Heart left ventricle (tissue), 13 donors: Measurements from ENCODE around the gene RHD.
"Not testable (repeated sequence)": the region's sequence is repeated elsewhere in the genome, so short reads cannot be mapped to it uniquely, and the experiment has no call there.

Experiments used
- POLR2A ChIP-seq, 2 donors: fragments of 450-650 bp; IDR thresholded peaks; one replicate each; pipeline ENCODE4 v1.6.1; 2017; ENCODE audit warnings: antibody characterized with exemption in 2 of 2, mild to moderate bottlenecking in 2 of 2, moderate library complexity in 2 of 2
- TF ChIP-seq, protein P1 (sequence below), 12 donors: fragments of 200-600 bp; sonication (generic) in 4 of 12; IDR thresholded peaks; one replicate each; pipeline versions ENCODE4 v1.5.0 to v1.8.0; 2018 to 2022; ENCODE audit warnings: antibody characterized with exemption in 12 of 12, mild to moderate bottlenecking in 5 of 12
- donor health status: ischemic (EF 13 %, LVEDD 7.1; RV severe dilation, severe dysfunction).
- donor health status: DM: no; HTN: yes; CAD: no.
- donor health status: DM: no; HTN: no; CAD: no.
- donor health status: ischemic (EF 25% LVEDD 6.9; RV normal size, moderate dysfunction).
- donor health status: ischemic (EF 25% LVEDD 5.7; RV mildly dilated, moderate dysfunction).
- donor health status: ischemic (EF 35%, LVEDD 5.7; RV mildly dilated, moderate dysfunction).
- donor health status: nonischemic (EF 11% LVEDD 7.7; RV severe dilation, severe dysfunction).
- donor health status: DM: yes; HTN: yes; CAD: no.
- donor health status: PGD.
- donor health status: ischemic (EF 29% LVEDD 5.4; RV normal size, mild dysfunction).
- donor health status: nonischemic (EF 23%, LVEDD 6.1; RV moderate dilation, normal function).

DNA sequence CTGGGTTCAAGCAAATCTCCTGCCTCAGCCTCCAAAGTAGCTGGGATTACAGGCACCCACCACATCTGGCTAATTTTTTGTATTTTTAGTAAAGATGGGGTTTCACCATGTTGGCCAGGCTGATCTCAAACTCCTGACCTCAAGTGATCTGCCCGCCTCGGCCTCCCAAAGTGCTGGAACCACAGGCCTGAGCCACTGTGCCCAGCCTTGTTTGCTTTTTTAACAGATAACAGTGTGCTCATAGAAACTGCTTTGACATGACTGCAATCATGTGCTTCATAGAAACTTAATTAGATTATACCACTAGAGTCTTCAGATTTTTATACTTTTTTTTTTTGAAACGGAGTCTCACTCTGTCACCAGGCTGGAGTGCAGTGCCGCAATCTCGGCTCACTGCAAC is 57.0 kb downstream of the RHD start:
- not testable (repeated sequence) for TF ChIP-seq POLR2A (IDR thresholded peaks at IDR 0.05)
- TF ChIP-seq, protein P1, sequence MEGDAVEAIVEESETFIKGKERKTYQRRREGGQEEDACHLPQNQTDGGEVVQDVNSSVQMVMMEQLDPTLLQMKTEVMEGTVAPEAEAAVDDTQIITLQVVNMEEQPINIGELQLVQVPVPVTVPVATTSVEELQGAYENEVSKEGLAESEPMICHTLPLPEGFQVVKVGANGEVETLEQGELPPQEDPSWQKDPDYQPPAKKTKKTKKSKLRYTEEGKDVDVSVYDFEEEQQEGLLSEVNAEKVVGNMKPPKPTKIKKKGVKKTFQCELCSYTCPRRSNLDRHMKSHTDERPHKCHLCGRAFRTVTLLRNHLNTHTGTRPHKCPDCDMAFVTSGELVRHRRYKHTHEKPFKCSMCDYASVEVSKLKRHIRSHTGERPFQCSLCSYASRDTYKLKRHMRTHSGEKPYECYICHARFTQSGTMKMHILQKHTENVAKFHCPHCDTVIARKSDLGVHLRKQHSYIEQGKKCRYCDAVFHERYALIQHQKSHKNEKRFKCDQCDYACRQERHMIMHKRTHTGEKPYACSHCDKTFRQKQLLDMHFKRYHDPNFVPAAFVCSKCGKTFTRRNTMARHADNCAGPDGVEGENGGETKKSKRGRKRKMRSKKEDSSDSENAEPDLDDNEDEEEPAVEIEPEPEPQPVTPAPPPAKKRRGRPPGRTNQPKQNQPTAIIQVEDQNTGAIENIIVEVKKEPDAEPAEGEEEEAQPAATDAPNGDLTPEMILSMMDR (IDR thresholded peaks at IDR 0.05) = not testable (repeated sequence)
